Caco-2 (cell line): ENCODE measurements around the gene LYPD6. TPM values are rescaled to one million over a fixed set of nuclear protein-coding genes. Genes with fewer than 3 reads are reported as not detected.

ENCODE experiments used
- BruUV-seq: library from RNA; stranded (reverse); fragments of 400-500 nt; replicated peaks from 2 replicates; lab custom pipeline; 2021; lab: Mats Ljungman, UMichigan
- CTCF ChIA-PET: fragments of 300-600 bp; sonication (Branson Sonifier 250); formaldehyde crosslinking; loops from one replicate; lab custom pipeline; 2022; ENCODE audit warnings: antibody characterized with exemption; lab: Charles Lee
- POLR2A ChIA-PET: fragments of 300-600 bp; sonication (Branson Sonifier 250); formaldehyde crosslinking; loops from one replicate; lab custom pipeline; 2022; ENCODE audit warnings: antibody characterized with exemption; lab: Charles Lee
- DNase-seq, 2 experiments: peaks; one replicate each; pipeline versions ENCODE4 v3.0.0 to v3.0.0-alpha.2; 2020 to 2022
- H3K27me3 ChIP-seq: replicated peaks from 2 replicates; pipeline ENCODE4 v1.6.0; 2011; ENCODE audit warnings: low read length; ENCODE audit not compliant: control insufficient read depth, insufficient read depth
- H3K36me3 ChIP-seq: 2 replicates; pipeline ENCODE4 v1.5.1; 2011; ENCODE audit warnings: low read length; ENCODE audit not compliant: control insufficient read depth, insufficient read depth
- H3K4me1 ChIP-seq: fragments of 250-450 bp; sonication (Bioruptor Pico); 2 replicates; pipeline ENCODE4 v1.5.1; 2020; ENCODE audit warnings: mild to moderate bottlenecking
- H3K4me3 ChIP-seq: 2 replicates; pipeline ENCODE4 v1.5.1; 2011; ENCODE audit warnings: low read depth, mild to moderate bottlenecking, control low read depth, low read length
- H3K9me3 ChIP-seq: fragments of 250-450 bp; sonication (Bioruptor Pico); 2 replicates; pipeline ENCODE4 v1.5.1; 2020; ENCODE audit warnings: mild to moderate bottlenecking, moderate library complexity
- H3K27ac Mint-ChIP-seq: one replicate; pipeline ENCODE4 v1.8.0; 2022; ENCODE audit warnings: mixed read lengths; ENCODE audit not compliant: unreplicated experiment
- H3K27me3 Mint-ChIP-seq: one replicate; pipeline ENCODE4 v1.8.0; 2022; ENCODE audit warnings: mixed read lengths; ENCODE audit not compliant: insufficient read depth, unreplicated experiment
- H3K36me3 Mint-ChIP-seq: one replicate; pipeline ENCODE4 v1.8.0; 2022; ENCODE audit warnings: mild to moderate bottlenecking, mixed read lengths; ENCODE audit not compliant: insufficient read depth, unreplicated experiment
- H3K4me1 Mint-ChIP-seq: one replicate; pipeline ENCODE4 v1.8.0; 2022; ENCODE audit warnings: low read depth, mixed read lengths; ENCODE audit not compliant: unreplicated experiment
- H3K4me3 Mint-ChIP-seq: one replicate; pipeline ENCODE4 v1.8.0; 2022; ENCODE audit warnings: mild to moderate bottlenecking, moderate library complexity, mixed read lengths; ENCODE audit not compliant: unreplicated experiment
- H3K9me3 Mint-ChIP-seq: one replicate; pipeline ENCODE4 v1.8.0; 2022; ENCODE audit warnings: mixed read lengths; ENCODE audit not compliant: unreplicated experiment
- intact Hi-C: fragments of 100-400 bp; cut with micrococcal nuclease; formaldehyde crosslinking; loops from one replicate; pipeline ENCODE4 v1.10.0; 2022; ENCODE audit not compliant: unreplicated experiment
- total RNA-seq: library from RNA; stranded (reverse); gene quantifications from 2 replicates; pipeline ENCODE4 v1.2.3, GENCODE V29; 2022
- TF ChIP-seq, protein P1 (sequence below), 2 experiments: fragments of 200-600 bp in 1 of 2; IDR thresholded peaks; 1 replicate in 1 of 2; 2 replicates in 1 of 2; pipeline versions ENCODE4 v1.5.1 to v1.8.0; 2011 to 2022; ENCODE audit warnings: antibody characterized with exemption in 1 of 2, control low read depth in 1 of 2, inconsistent platforms in 1 of 2, low read depth in 1 of 2, low read length in 1 of 2, mild to moderate bottlenecking in 1 of 2, moderate library complexity in 1 of 2; ENCODE audit not compliant: insufficient read depth in 1 of 2, severe bottlenecking in 1 of 2, unreplicated experiment in 1 of 2

The LYPD6 gene
- total RNA-seq, 1 experiment from 2014 or later, result 9.0 TPM

DNA sequence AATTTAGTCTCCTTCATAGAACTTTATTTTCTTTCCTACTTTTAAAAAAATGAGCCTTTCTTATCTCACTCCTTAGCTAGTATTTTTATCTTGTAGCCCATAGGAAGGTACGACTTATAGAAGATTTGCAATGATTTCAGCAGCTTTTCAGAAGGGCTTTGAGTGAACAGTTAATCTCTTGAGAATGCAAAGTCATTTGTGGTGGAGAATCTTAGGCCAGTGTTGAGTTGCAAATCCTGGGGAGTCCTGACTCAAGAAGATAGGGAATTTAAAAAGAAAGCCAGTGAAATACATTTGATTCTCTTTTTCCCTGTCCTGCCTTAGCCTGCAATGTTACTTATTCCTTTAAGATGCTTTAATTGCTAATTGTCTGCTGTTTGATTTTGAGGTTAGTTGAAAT is 33.6 kb downstream of the LYPD6 start:
- H3K36me3 Mint-ChIP-seq, result peaks cover 4% of the 10 kb centered on the region
- intact Hi-C loops, result no loop called here

DNA sequence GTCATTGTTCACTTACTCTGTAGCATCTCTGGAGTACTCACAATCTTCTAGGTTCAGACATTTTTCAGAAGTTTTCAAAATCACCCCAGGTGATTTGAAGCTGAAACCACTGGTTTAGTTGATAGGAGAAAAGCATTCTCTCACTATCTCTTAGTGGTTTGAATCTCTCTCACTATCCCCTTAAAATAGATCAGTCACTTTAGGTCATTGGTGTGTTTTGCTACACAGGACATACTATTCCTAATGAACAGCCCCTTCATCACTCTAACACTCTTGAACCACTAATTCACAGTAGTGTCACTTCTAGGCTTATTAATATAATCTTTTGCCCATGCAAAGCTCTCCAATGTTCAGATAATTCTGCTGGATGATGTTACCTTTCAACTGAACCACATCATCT is 34.5 kb downstream of the LYPD6 start:
- Histone ChIP-seq H3K36me3 (no peaks in the 10 kb centered on the region), H3K4me1 (peaks cover 9% of the 10 kb centered on the region), H3K9me3 (no peaks in the 10 kb centered on the region; the same call in 1 of the 2 replicates), H3K4me3 (no peak overlapping the region), H3K27me3 (no peaks in the 10 kb centered on the region)
- TF ChIP-seq, protein P1, sequence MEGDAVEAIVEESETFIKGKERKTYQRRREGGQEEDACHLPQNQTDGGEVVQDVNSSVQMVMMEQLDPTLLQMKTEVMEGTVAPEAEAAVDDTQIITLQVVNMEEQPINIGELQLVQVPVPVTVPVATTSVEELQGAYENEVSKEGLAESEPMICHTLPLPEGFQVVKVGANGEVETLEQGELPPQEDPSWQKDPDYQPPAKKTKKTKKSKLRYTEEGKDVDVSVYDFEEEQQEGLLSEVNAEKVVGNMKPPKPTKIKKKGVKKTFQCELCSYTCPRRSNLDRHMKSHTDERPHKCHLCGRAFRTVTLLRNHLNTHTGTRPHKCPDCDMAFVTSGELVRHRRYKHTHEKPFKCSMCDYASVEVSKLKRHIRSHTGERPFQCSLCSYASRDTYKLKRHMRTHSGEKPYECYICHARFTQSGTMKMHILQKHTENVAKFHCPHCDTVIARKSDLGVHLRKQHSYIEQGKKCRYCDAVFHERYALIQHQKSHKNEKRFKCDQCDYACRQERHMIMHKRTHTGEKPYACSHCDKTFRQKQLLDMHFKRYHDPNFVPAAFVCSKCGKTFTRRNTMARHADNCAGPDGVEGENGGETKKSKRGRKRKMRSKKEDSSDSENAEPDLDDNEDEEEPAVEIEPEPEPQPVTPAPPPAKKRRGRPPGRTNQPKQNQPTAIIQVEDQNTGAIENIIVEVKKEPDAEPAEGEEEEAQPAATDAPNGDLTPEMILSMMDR (IDR thresholded peaks at IDR 0.05; ENCODE audit: insufficient read depth in 1 of 2, low read depth in 1 of 2, low read length in 1 of 2, severe bottlenecking in 1 of 2, unreplicated experiment in 1 of 2), result no peak
- H3K27ac Mint-ChIP-seq, result no peak overlapping the region
- DNase-seq, result no peak
- no peaks in the 10 kb centered on the region for H3K27me3 Mint-ChIP-seq
- ChIA-PET POLR2A (no interaction called here), CTCF (no interaction called here)
- no peak overlapping the region for H3K4me3 Mint-ChIP-seq
- intact Hi-C loops, result no loop called here
- peaks cover 26% of the 10 kb centered on the region for H3K9me3 Mint-ChIP-seq
- BruUV-seq, result no TSS peak
- H3K36me3 Mint-ChIP-seq, result peaks cover 8% of the 10 kb centered on the region
- H3K4me1 Mint-ChIP-seq, result peaks cover 6% of the 10 kb centered on the region

More for the DNA sequence above, 33.6 kb downstream of the LYPD6 start:
- H3K9me3 ChIP-seq, result no peaks in the 10 kb centered on the region; the same call in 1 of the 2 replicates
- no peaks in the 10 kb centered on the region for H3K27me3 ChIP-seq
- H3K4me3 ChIP-seq, result no peak overlapping the region
- Mint-ChIP-seq H3K27ac (no peak overlapping the region), H3K27me3 (no peaks in the 10 kb centered on the region), H3K9me3 (peaks cover 21% of the 10 kb centered on the region), H3K4me3 (no peak overlapping the region), H3K4me1 (peaks cover 6% of the 10 kb centered on the region)
- ChIA-PET POLR2A (no interaction called here), CTCF (no interaction called here)
- DNase-seq, result no peak
- TF ChIP-seq, protein P1 (IDR thresholded peaks at IDR 0.05; ENCODE audit: insufficient read depth in 1 of 2, low read depth in 1 of 2, low read length in 1 of 2, severe bottlenecking in 1 of 2, unreplicated experiment in 1 of 2), result no peak
- H3K4me1 ChIP-seq, result peaks cover 12% of the 10 kb centered on the region
- no peaks in the 10 kb centered on the region for H3K36me3 ChIP-seq
- no TSS peak for BruUV-seq

DNA sequence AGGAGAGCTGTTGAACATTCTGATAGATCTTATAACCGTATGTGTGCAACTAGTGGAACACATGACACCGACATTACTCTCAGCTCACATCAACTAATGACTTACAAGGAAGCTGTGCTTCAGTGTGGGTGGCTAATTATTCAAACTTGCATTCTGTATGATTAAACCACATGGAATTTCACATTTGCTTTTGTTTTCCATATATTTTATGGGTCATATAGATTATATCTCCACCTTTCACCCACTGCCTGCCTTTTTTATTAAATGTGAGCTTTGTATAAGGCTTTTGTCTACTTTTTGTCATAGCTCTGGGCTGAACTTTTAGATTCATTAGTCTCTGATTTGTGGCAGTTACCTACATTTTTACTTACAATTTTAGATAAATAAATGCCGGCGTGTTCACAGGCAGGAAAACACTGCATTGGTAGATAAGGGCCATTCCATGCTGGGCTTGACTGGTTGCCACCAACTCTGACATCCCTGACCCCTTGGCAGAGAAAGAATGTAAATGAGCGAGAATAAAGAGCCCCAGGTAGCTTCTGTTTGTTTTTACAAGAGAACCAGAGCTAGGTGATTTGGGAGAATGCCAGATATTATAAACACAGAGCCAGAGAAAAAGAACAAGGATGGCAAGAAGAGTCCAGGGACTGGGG is 35.7 kb downstream of the LYPD6 start:
- POLR2A ChIA-PET, result no interaction called here

More for the DNA sequence above, 35.7 kb downstream of the LYPD6 start:
- CTCF ChIA-PET, result no interaction called here
- Mint-ChIP-seq H3K9me3 (peaks cover 26% of the 10 kb centered on the region), H3K4me3 (no peak overlapping the region), H3K27me3 (no peaks in the 10 kb centered on the region), H3K36me3 (peaks cover 8% of the 10 kb centered on the region), H3K27ac (no peak overlapping the region), H3K4me1 (peaks cover 6% of the 10 kb centered on the region)
- BruUV-seq, result no TSS peak
- no peaks in the 10 kb centered on the region for H3K27me3 ChIP-seq
- no peaks in the 10 kb centered on the region for H3K36me3 ChIP-seq
- TF ChIP-seq, protein P1 (IDR thresholded peaks at IDR 0.05; ENCODE audit: insufficient read depth in 1 of 2, low read depth in 1 of 2, low read length in 1 of 2, severe bottlenecking in 1 of 2, unreplicated experiment in 1 of 2), result no peak
- intact Hi-C loops, result no loop called here
- H3K4me3 ChIP-seq, result no peak overlapping the region
- H3K4me1 ChIP-seq, result peaks cover 4% of the 10 kb centered on the region; the same call in 1 of the 2 replicates
- DNase-seq, result no peak
- H3K9me3 ChIP-seq, result no peaks in the 10 kb centered on the region; the same call in 1 of the 2 replicates
